NCI-H524 (cell line): ENCODE results near the gene FGF11.

Source experiments
- DNase-seq, 2 experiments: peaks; one replicate each; lab custom pipeline; 2025; lab: John Stamatoyannopoulos, UW

The FGF11 gene

GRCh38 chr17:7439462-7440112, at the start of gene FGF11:
FGF11 (plus strand) TSS chr17:7439512; CDS start chr17:7439621, 109 bp downstream.
- no peak for DNase-seq

- no peak for DNase-seq
These were observed 49.1 kb upstream of the FGF11 start for GRCh38 chr17:7389924-7390910.

- no peak for DNase-seq
These were observed 48.0 kb upstream of the FGF11 start for GRCh38 chr17:7391307-7391706.

GRCh38 chr17:7392696-7393612, 46.4 kb upstream of the FGF11 start:
- DNase-seq: no peak

GRCh38 chr17:7393613-7394451, 45.5 kb upstream of the FGF11 start:
- peak in 1 of 2 experiments; percentile 29 for DNase-seq

DNA sequence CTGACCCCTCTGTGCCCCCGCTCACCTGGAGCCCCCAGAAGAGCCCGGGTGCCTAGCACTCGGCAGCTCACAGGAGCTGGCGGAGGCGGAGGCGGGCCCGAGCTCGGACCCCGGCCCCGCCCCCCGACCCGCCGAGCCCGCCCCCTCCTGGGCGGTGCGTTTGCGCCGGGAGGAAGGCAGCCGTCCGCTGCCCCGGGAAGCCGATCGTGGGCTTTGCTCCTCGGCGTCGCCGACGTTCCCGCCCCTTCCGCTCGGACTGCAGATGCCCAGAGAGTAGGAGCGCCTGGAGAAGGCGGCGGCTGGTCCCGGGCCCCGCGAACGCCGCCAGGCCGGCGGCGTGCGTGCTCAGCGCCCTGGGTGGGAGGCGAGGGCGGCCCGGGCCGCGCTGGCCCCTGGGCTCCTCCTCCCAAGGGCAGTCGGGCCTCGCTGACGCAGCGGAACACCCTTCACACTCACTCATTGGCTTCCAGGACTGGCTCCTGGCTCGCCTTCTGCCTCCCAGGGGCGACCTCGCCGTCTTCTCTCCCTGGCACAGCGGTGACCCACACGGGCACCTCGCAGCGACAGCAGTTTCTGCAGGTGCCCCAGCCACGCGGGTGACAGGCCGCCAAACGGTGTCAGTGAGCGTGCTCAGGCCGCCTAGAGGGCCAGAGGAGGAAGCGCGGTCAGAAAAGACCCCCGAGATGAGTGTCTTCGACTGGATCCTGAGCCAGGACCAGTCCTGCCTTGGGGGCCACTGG, 44.7 kb upstream of the FGF11 start, which contains the start of gene PLSCR3:
Gene PLSCR3 (minus strand): TSS at position 74 of the 740 bp plus-strand sequence. CDS start 415 bp downstream, outside the sequence.
- DNase-seq: peak in 1 of 2 experiments; percentile 58

GRCh38 chr17:7396147-7396546, 43.2 kb upstream of the FGF11 start:
- DNase-seq: no peak

- DNase-seq: no peak
These were observed 40.7 kb upstream of the FGF11 start for GRCh38 chr17:7398612-7399011.

- peak in 1 of 2 experiments; percentile 20 for DNase-seq
These were observed 36.1 kb upstream of the FGF11 start for GRCh38 chr17:7403043-7403726.

- peak in 1 of 2 experiments; percentile 60 for DNase-seq
These were observed 35.7 kb upstream of the FGF11 start for GRCh38 chr17:7403727-7403976.

DNA sequence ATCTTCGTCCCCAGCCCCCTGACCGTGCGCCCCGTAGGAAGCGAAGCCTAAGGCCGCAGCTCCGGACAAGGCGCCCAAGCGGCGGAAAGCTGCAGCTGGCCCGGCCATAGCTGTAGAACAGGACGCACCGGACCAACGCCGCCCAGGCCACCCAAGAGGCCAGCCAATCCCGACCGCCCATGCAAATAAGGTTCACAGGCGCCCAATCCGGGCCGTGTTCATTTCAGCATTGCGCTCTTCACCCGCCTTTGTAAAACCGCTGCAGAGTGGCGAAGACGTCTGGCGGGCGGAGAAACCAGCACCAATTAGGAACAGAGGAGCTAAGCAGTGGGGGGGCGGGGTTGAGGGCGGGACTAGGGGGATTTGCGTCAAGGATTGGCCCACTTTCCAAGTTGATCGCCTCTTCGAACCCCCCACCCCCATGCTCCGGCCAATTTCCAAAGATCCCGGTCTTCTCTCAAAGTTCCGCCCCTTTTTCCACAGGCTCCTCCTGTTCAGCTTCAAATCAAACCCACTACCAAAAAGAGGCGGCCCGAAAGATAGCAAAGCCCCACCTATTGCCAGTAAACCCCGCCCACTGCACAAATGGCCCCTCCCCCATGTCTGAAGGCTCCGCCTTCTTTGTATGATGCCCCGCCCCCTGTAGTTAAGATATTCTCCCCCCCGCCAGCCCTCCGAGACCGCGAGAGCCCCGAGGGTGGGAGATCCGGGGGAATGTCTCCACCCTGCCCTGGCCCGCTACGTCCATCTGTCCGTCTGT, 35.2 kb upstream of the FGF11 start, which contains the start of gene TMEM256:
Gene TMEM256 (minus strand): TSS at position 121 of the 760 bp plus-strand sequence. CDS start 13 bp downstream, at position 108.
- peak; percentile 93 to 95 for DNase-seq

DNA sequence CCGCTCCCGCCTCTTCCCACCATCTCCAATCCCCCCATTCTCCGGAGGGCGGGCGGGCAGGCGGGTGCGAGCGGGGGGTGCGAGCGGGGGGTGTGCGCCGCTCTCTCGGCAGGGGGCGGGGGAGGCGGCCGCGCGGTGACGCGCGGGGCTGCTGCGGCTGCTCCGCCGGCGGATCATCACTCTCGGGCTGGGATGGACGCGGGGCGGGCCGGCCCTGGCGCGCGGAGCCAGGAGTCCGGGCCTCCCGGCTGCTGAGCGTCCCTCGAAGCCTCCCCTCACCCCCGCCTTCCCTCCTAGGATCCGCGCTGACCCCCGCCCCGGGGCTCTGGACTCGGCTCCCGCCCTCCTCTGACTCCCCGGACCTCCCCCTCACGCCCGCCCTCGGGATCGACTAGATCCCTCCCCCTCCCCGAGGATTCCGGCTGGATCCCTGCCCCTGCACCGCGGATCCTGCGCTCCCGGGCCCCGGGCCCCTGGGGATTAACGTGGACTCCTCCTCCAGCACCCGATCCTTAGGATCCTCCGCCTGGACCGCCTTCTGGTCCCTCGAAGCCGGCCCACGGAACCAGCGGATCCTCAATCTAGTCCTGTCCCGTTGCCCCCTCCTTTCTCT, 34.5 kb upstream of the FGF11 start:
- peak in 1 of 2 experiments; percentile 5 for DNase-seq

- DNase-seq: no peak
These were observed 33.7 kb upstream of the FGF11 start for GRCh38 chr17:7405350-7406234.

DNA sequence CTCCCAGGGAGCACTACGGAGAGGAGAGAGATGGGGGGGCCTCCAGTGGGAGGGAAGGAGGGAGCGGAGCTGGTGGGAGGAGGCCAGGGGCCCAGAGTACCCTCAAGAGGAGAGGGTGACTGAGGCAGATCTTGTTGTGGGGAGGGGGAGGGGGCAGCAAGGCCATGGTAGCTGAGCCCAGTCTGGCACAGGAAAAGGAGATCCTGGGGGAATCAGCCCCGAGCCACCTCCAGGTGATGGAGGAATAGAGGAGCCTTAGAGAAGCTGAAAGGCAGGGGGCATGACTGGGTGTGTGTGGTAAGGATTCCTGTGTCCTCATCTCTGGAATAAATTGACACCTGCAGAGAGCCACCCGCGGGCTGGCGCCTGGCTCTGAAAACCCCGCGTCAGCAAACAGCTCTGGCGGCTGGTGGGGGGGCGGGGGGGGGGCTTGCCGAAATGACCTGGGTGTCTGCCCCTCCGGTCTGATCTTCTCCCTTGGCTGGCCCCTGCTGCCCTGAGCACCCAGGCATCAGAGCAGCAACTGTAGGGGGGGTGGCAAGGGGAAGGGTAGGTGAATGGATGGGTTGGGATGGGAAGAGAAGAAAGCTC, 33.0 kb upstream of the FGF11 start:
- no peak for DNase-seq

GRCh38 chr17:7407082-7407481, 32.2 kb upstream of the FGF11 start:
- DNase-seq: no peak

DNA sequence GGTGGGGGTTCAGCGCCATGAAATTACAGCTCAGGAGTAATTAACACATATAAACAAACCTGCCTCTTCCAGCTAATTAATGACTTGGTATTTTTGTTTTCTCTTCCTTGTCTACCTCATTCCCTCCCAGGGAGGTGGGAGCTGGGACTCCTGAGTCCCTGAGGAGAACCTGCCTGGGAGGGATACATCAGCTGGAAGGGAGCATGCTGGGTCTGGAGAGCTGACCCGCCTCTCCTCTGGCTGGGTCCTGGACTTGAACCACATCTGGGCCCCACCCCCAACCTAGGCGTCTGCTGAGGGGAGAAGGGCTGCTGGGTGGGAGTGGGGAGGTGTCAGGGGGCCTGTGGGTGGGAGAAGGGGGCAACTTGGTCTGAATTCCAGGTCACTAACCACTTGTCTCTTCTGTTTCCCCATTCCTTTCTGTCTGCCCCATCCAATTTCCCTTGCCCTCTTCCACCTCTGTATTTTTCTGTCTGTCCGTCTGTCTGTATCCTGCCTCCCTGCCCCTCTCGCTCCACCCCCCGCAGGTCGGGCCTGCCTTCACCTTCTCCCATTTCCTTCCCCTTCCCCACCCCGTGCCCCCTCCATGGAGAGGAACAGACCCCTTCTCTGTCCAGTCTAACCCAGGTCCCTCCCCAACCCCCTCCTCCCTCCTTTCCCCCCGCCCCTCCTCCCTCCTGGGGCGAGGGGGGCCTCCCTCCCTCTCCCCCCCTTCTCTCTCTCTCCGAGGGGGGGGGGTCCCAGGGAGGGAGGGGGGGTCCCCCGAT, 31.6 kb upstream of the FGF11 start, which contains the start of gene NLGN2:
Gene NLGN2 (plus strand): TSS at position 361 of the 767 bp plus-strand sequence. CDS start 411 bp downstream, outside the sequence.
- no peak for DNase-seq
